Spleen (tissue), 11 donors: ENCODE results near the gene NTN1. TPM values are rescaled to one million over a fixed set of nuclear protein-coding genes. Genes with fewer than 3 reads are reported as not detected.

ENCODE experiments used
- DNase-seq: peaks from one replicate; pipeline ENCODE4 v3.0.0-alpha.2; 2020
- H3K27ac ChIP-seq, 8 donors: fragments of 200-600 bp; sonication (generic) in 7 of 8; 1 replicate in 4 of 8; 2 replicates in 4 of 8; pipeline versions ENCODE4 v1.5.0 to v1.8.0; 2016 to 2021; ENCODE audit warnings: inconsistent platforms in 4 of 8, mild to moderate bottlenecking in 4 of 8, moderate library complexity in 1 of 8
- H3K27me3 ChIP-seq, 7 donors: fragments of 200-600 bp; sonication (generic) in 6 of 7; replicated peaks in 1 of 7; 1 replicate in 4 of 7; 2 replicates in 3 of 7; pipeline versions ENCODE4 v1.5.0 to v1.8.0; 2016 to 2021; ENCODE audit warnings: inconsistent platforms in 3 of 7, mild to moderate bottlenecking in 1 of 7
- H3K36me3 ChIP-seq, 6 donors: fragments of 200-600 bp; sonication (generic) in 5 of 6; 1 replicate in 4 of 6; 2 replicates in 2 of 6; pipeline versions ENCODE4 v1.5.0 to v1.8.0; 2016 to 2021; ENCODE audit warnings: inconsistent platforms in 2 of 6
- H3K4me1 ChIP-seq, 6 donors: fragments of 200-600 bp; sonication (generic) in 5 of 6; 1 replicate in 3 of 6; 2 replicates in 3 of 6; pipeline versions ENCODE4 v1.5.0 to v1.8.0; 2016 to 2021; ENCODE audit warnings: inconsistent platforms in 3 of 6
- H3K4me3 ChIP-seq, 8 donors: fragments of 200-600 bp; sonication (generic) in 7 of 8; 1 replicate in 4 of 8; 2 replicates in 4 of 8; pipeline versions ENCODE4 v1.5.0 to v1.8.0; 2016 to 2021; ENCODE audit warnings: inconsistent platforms in 4 of 8, mild to moderate bottlenecking in 4 of 8, moderate library complexity in 2 of 8
- H3K9me3 ChIP-seq, 8 donors: fragments of 200-600 bp; sonication (generic) in 7 of 8; 1 replicate in 4 of 8; 2 replicates in 4 of 8; pipeline versions ENCODE4 v1.5.0 to v1.8.0; 2016 to 2021; ENCODE audit warnings: inconsistent platforms in 4 of 8
- CTCF ChIP-seq, 11 experiments: fragments of 200-600 bp in 7 of 11; fragments of 450-650 bp in 4 of 11; sonication (generic) in 4 of 11; IDR thresholded peaks in 8 of 11; conservative IDR thresholded peaks in 3 of 11; 1 replicate in 7 of 11; 2 replicates in 4 of 11; pipeline versions ENCODE4 v1.4.0 to v1.8.0; 2016 to 2021; ENCODE audit warnings: antibody characterized with exemption in 11 of 11, inconsistent platforms in 4 of 11, mild to moderate bottlenecking in 1 of 11
- POLR2A ChIP-seq, 3 donors: fragments of 450-650 bp; IDR thresholded peaks; one replicate each; pipeline ENCODE4 v1.5.1; 2017; ENCODE audit warnings: antibody characterized with exemption in 3 of 3, mild to moderate bottlenecking in 1 of 3
- POLR2AphosphoS5 ChIP-seq, 3 donors: sonication (generic); formaldehyde crosslinking; IDR thresholded peaks; one replicate each; pipeline ENCODE4 v1.5.1; 2017; ENCODE audit warnings: antibody characterized with exemption in 3 of 3
- WGBS, 5 donors: extraction: QIAGEN DNeasy Blood & Tissue Kit in 3 of 5; methylation state at CpG; one replicate each; pipeline versions ENCODE4 v1.1.5 to v1.1.7; 2013 to 2018; 5-methylcytosine and 5-hydroxymethylcytosine counted together
- intact Hi-C: fragments of 100-400 bp; cut with DNase I; formaldehyde crosslinking; loops from one replicate; pipeline ENCODE4 v1.15.0; 2023; ENCODE audit warnings: low total_unique reads
- polyA plus RNA-seq, 3 donors: library from polyadenylated mRNA; stranded (reverse); fragments of 200-250 nt; gene quantifications; one replicate each; pipeline ENCODE4 v1.2.1, GENCODE V29; 2013
- total RNA-seq, 7 donors: library from RNA; depleted of rRNA in 3 of 7; stranded (reverse); fragments of >200 nt in 3 of 7; fragmentation: NEBNext Ultra II Directional in 4 of 7; extraction: Animal tissue kit (Norgen Biotek cat#: 25700) in 4 of 7; gene quantifications; one replicate each; pipeline versions ENCODE4 v1.1.0 to v1.2.1, GENCODE V29; 2016 to 2021
- donor health status: healthy with polysubstance abuse.
- donor health status: DM: no; HTN: no; CAD: no; lungs with moderate emphysema.
- donor health status: DM: no; HTN: no; CAD: no.
- donor health status: Bipolar disorder and iron deficiency.
- donor health status: healthy.
- donor health status: DM: no; HTN: no; CAD: no.
- donor health status: DM: yes; HTN: yes; CAD: no.

Gene NTN1
- total and polyA plus RNA-seq, 10 donors = 0.07 to 0.43 (median 0.23) TPM; not detected in 2

- WGBS, 5 donors = 6 to 16% (median 7%) methylated on average over 17 to 49 of the region's 49 CpGs
- no peak for TF ChIP-seq POLR2AphosphoS5 (IDR thresholded peaks at IDR 0.05)
- no peak for TF ChIP-seq POLR2A (IDR thresholded peaks at IDR 0.05)
- TF ChIP-seq CTCF (IDR thresholded peaks at IDR 0.05 in 8 of 11, conservative IDR thresholded peaks at IDR 0.05 in 3 of 11) = no peak
- no peaks in the 10 kb centered on the region for H3K36me3 ChIP-seq
- DNase-seq = no peak
- peaks cover 10 to 99% (median 61%) of the 10 kb centered on the region in 7 donors for H3K27me3 ChIP-seq
- no peak overlapping the region for H3K27ac ChIP-seq
- H3K9me3 ChIP-seq = no peaks in the 10 kb centered on the region
- H3K4me1 ChIP-seq = peaks cover 23 to 44% (median 35%) of the 10 kb centered on the region in 6 donors
- intact Hi-C loops = no loop called here
- peak overlapping the region in 7 of 8 donors; percentile 72 to 91 (median 79) for H3K4me3 ChIP-seq
Observed at GRCh38 chr17:9023392-9024218, 2.3 kb downstream of the NTN1 start.

GRCh38 chr17:9024497-9024896 is 3.2 kb downstream of the NTN1 start:
- no peaks in the 10 kb centered on the region for H3K9me3 ChIP-seq
- peaks cover 10 to 100% (median 61%) of the 10 kb centered on the region in 7 donors for H3K27me3 ChIP-seq
- H3K27ac ChIP-seq = no peak overlapping the region
- no peak overlapping the region for H3K4me3 ChIP-seq
- 37 to 63% (median 45%) methylated on average over 14 of the region's 14 CpGs for WGBS, 5 donors
- H3K36me3 ChIP-seq = no peaks in the 10 kb centered on the region
- TF ChIP-seq POLR2A (IDR thresholded peaks at IDR 0.05) (no peak), CTCF (IDR thresholded peaks at IDR 0.05 in 8 of 11, conservative IDR thresholded peaks at IDR 0.05 in 3 of 11) (no peak)
- peaks cover 23 to 44% (median 35%) of the 10 kb centered on the region in 6 donors for H3K4me1 ChIP-seq
- intact Hi-C loops = no loop called here
- no peak for DNase-seq

GRCh38 chr17:9026741-9027140 is 5.4 kb downstream of the NTN1 start:
- WGBS, 5 donors = 78 to 90% (median 81%) methylated on average over 8 of the region's 8 CpGs
- Histone ChIP-seq H3K4me3 (no peak overlapping the region), H3K9me3 (no peaks in the 10 kb centered on the region), H3K27ac (no peak overlapping the region), H3K27me3 (peaks cover 10 to 100% (median 46%) of the 10 kb centered on the region in 7 donors), H3K36me3 (no peaks in the 10 kb centered on the region), H3K4me1 (peaks cover 20 to 29% (median 23%) of the 10 kb centered on the region in 6 donors)
- no peak for DNase-seq
- intact Hi-C loops = no loop called here
- no peak for TF ChIP-seq POLR2AphosphoS5 (IDR thresholded peaks at IDR 0.05)
- TF ChIP-seq CTCF (IDR thresholded peaks at IDR 0.05 in 8 of 11, conservative IDR thresholded peaks at IDR 0.05 in 3 of 11) = no peak
- no peak for TF ChIP-seq POLR2A (IDR thresholded peaks at IDR 0.05)

GRCh38 chr17:9028202-9028987 is 7.1 kb downstream of the NTN1 start:
- intact Hi-C loops = no loop called here
- no peak overlapping the region for H3K27ac ChIP-seq
- whole genome bisulfite sequencing, 5 donors = 72 to 78% (median 74%) methylated on average over 11 of the region's 11 CpGs

More at GRCh38 chr17:9028202-9028987, 7.1 kb downstream of the NTN1 start:
- no peak overlapping the region for H3K4me3 ChIP-seq
- H3K9me3 ChIP-seq = no peaks in the 10 kb centered on the region
- H3K27me3 ChIP-seq = peaks cover 0 to 98% (median 29%) of the 10 kb centered on the region in 7 donors
- no peaks in the 10 kb centered on the region for H3K36me3 ChIP-seq
- peaks cover 3 to 13% (median 7%) of the 10 kb centered on the region in 6 donors for H3K4me1 ChIP-seq
- no peak for DNase-seq
- TF ChIP-seq POLR2AphosphoS5 (IDR thresholded peaks at IDR 0.05) (no peak), CTCF (IDR thresholded peaks at IDR 0.05 in 8 of 11, conservative IDR thresholded peaks at IDR 0.05 in 3 of 11) (no peak), POLR2A (IDR thresholded peaks at IDR 0.05) (no peak)
